Measurements from ENCODE around the gene ZNF398.

The ZNF398 gene

GRCh38 chr7:149207324-149208035, 60.2 kb downstream of the ZNF398 start:
- no peak for DNase-seq (ENCODE audit: low read depth)
- H3K4me3 ChIP-seq (ENCODE audit: low read depth, low read length): no peak overlapping the region
- TF ChIP-seq, protein P1, sequence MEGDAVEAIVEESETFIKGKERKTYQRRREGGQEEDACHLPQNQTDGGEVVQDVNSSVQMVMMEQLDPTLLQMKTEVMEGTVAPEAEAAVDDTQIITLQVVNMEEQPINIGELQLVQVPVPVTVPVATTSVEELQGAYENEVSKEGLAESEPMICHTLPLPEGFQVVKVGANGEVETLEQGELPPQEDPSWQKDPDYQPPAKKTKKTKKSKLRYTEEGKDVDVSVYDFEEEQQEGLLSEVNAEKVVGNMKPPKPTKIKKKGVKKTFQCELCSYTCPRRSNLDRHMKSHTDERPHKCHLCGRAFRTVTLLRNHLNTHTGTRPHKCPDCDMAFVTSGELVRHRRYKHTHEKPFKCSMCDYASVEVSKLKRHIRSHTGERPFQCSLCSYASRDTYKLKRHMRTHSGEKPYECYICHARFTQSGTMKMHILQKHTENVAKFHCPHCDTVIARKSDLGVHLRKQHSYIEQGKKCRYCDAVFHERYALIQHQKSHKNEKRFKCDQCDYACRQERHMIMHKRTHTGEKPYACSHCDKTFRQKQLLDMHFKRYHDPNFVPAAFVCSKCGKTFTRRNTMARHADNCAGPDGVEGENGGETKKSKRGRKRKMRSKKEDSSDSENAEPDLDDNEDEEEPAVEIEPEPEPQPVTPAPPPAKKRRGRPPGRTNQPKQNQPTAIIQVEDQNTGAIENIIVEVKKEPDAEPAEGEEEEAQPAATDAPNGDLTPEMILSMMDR (IDR thresholded peaks at IDR 0.05; ENCODE audit: control insufficient read depth, extremely low read depth, insufficient read depth): no peak

DNA sequence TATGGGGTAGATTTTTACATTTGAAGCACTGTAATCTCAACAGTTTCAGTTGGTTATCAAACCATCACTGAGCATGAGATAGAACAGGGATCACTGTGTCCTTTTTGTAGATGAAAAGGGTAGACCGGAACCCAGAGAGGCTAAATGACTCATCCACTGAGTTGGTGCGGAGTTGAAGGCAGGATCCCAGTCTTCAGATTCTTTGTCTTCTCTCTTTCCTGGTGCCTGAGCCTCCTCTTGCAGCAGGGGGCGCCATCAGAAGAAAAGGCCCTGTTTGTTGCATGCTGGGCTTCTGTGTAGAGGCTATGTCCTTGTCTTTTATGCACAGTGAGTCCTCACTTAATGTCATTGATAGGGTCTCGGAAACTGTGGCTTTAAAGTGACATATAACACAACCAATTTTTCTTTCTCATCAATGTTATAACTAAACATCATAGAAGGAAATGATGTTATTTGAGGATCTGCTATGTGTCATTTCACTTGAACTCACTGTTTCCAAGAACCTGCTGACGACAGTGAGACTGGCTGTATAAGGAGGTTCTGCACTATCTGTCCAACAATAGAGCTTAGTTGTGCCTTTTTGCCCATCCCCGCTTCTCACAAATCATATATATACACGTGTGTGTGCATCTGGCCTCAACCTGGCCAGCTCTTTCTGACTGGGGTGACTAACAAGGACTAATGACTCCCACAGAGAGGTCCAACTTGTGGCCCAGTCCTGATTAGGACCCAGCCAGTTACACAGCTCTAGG, 62.4 kb downstream of the ZNF398 start:
- DNase-seq (ENCODE audit: low read depth): no peak

DNA sequence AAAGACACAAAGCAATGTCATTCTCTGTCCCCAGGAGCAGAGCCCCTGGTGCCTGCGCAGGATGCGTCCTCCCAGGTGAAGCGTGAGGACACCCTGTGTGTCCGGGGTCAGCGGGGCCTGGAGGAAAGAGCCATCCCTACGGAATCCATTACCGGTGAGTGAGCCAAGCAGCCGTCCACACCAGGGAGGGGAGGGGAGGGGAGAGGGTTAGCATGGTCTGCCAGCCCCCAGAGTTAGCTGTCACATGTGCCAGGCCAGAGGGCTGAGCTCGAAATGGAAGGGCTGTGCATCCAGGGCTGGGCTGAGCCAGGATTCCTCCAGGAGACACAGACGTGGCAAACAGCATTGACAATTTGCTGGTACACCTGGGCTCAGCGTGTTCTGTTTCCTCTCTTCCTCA, 63.3 kb downstream of the ZNF398 start:
- no peak for DNase-seq (ENCODE audit: low read depth)
- TF ChIP-seq, protein P1 (IDR thresholded peaks at IDR 0.05; ENCODE audit: control insufficient read depth, extremely low read depth, insufficient read depth): no peak
- no peak overlapping the region for H3K4me3 ChIP-seq (ENCODE audit: low read depth, low read length)

More for the DNA sequence above, 62.4 kb downstream of the ZNF398 start:
- TF ChIP-seq, protein P1 (IDR thresholded peaks at IDR 0.05; ENCODE audit: control insufficient read depth, extremely low read depth, insufficient read depth): peak; percentile 50
- no peak overlapping the region for H3K4me3 ChIP-seq (ENCODE audit: low read depth, low read length)

GRCh38 chr7:149214020-149214720, 66.9 kb downstream of the ZNF398 start:
- TF ChIP-seq, protein P1 (IDR thresholded peaks at IDR 0.05; ENCODE audit: control insufficient read depth, extremely low read depth, insufficient read depth): no peak
- no peak overlapping the region for H3K4me3 ChIP-seq (ENCODE audit: low read depth, low read length)

GRCh38 chr7:149216402-149216801, 69.1 kb downstream of the ZNF398 start:
- TF ChIP-seq, protein P1 (IDR thresholded peaks at IDR 0.05; ENCODE audit: control insufficient read depth, extremely low read depth, insufficient read depth): no peak
- H3K4me3 ChIP-seq (ENCODE audit: low read depth, low read length): no peak overlapping the region
- no peak for DNase-seq (ENCODE audit: low read depth)

More at GRCh38 chr7:149214020-149214720, 66.9 kb downstream of the ZNF398 start:
- no peak for DNase-seq (ENCODE audit: low read depth)

DNA sequence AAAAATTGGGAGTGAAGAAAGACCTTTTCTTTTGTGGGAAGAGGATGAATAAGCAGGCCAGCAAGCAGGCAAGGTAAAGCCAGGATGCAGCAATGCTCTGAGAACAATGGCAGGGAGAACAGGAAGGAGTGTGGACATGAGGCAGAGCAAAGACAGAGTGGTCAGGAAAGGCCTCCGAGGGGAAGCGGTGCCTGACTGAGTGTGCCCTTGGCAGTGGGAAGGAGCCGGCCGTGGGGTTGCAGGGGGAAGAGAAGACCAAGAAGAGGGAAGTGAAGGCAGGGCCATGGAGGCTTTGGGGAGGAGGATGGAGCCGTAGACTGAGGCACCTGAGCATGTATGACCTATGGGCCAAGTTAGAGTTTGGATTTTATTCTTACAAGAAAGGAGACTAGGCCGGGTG, 70.3 kb downstream of the ZNF398 start:
- TF ChIP-seq, protein P1 (IDR thresholded peaks at IDR 0.05; ENCODE audit: control insufficient read depth, extremely low read depth, insufficient read depth): no peak
- DNase-seq (ENCODE audit: low read depth): no peak

More for the DNA sequence above, 70.3 kb downstream of the ZNF398 start:
- H3K4me3 ChIP-seq (ENCODE audit: low read depth, low read length): no peak overlapping the region
